GM21576 (cell line): Measurements from ENCODE around the gene SHROOM1.
"Not testable (repeated sequence)": the region's sequence is repeated elsewhere in the genome, so short reads cannot be mapped to it uniquely, and the experiment has no call there.

Source experiments
- ATAC-seq: cut with Tn5 transposase; IDR thresholded peaks from one replicate; pipeline ENCODE4 v1.9.1; 2021; ENCODE audit warnings: mild to moderate bottlenecking, moderate library complexity; ENCODE audit not compliant: unreplicated experiment

Gene SHROOM1

DNA sequence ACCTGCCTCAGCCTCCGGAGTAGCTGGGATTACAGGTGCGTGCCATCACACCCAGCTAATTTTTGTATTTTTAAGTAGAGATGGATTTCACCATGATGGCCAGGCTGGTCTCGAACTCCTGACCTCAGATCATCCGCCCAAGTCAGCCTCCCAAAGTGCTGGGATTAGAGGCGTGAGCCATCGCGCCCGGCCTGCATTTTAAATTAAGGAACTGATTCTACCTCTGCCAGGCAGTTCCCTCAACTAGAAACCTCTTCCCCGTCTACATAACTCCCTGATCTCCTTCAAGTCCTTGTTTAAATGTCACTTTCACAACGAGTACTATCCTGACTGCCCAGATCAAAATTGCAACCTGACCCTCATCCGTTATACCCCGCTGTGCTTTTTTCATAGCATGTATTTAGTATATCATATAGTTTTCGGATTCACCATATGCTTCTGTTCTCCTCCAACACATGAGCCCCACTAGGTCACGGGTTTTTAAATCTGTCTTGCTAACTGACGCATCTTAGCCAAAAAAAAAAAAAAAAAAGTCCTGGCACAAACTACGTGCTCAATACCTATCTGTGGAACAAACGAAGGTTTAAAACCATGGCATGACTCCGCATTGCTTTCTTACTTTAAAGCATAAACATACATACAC is 18.2 kb downstream of the SHROOM1 start:
- ATAC-seq: no peak

- no peak for ATAC-seq
Observed at GRCh38 chr5:132810605-132811004, 19.8 kb downstream of the SHROOM1 start.

- ATAC-seq: no peak
Observed at GRCh38 chr5:132808866-132809265, 21.6 kb downstream of the SHROOM1 start.

DNA sequence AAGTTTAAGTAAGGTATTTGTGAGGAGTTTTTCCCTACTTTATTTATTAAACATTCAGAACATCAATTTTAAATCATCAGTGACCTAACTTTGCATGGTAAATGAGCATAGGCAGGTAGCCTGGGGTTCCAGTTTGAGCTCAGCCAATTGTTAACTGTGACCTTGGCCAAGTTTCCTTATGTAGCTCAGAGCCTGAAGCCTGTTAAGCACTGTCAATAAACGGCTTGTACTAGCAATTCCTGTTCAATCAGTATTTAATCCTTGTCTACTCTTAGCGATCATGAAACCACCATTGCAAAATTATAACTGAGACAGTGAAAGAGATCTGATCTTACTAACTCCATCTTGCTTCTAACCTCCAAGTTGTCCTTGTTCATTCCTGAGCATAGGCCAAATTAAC is 22.0 kb downstream of the SHROOM1 start:
- no peak for ATAC-seq

DNA sequence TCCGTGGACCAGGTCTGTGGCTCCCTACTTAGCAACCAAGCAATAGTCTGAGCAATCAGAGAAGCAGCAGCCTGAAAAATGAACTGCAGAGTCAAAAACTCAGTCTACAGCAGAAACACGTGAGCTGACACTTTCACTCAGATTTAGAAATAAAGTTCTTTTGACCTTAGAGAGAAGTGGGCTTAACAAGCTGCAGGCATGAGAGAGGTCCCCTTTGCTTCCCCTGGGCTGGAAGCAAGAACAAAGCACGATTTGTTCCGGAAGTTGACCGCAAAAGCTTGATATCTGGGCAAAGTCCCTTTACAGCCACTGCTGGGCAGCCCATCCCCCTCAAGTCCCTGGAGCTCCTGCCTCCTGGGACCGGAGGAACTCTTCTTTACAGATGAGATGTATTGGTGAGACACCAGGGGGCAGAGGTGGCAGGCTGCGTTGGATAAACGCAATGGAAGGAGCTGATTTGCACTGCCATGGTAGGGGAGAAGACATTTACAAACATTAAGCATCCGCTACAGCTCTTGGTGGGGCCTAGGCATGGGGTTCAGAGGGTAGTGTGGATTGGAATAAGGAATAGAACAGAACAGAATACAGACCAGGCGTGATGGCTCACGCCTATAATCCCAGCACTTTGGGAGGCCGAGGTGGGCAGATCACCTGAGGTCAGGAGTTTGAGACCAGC is 23.1 kb downstream of the SHROOM1 start:
- ATAC-seq: no peak

GRCh38 chr5:132806804-132807162 is 23.7 kb downstream of the SHROOM1 start:
- not testable (repeated sequence) for ATAC-seq

DNA sequence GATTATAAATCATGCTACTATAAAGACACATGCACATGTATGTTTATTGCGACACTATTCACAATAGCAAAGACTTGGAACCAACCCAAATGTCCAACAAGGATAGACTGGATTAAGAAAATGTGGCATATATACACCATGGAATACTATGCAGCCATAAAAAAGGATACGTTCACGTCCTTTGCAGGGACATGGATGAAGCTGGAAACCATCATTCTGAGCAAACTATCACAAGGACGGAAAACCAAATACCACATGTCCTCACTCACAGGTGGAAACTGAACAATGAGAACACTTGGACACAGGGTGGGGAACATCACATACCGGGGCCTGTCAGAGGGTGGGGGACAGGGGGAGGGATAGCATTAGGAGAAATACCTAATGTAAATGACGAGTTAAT is 24.6 kb downstream of the SHROOM1 start:
- not testable (repeated sequence) for ATAC-seq

DNA sequence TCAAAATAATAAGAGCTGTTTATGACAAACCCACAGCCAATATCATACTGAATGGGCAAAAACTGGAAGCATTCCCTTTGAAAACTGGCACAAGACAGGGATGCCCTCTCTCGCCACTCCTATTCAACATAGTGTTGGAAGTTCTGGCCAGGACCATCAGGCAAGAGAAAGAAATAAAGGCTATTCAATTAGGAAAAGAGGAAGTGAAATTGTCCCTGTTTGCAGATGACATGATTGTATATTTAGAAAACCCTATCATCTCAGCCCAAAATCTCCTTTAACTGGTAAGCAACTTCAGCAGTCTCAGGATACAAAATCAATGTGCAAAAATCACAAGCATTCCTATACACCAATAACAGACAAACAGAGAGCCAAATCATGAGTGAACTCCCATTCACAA is 26.2 kb downstream of the SHROOM1 start:
- ATAC-seq: not testable (repeated sequence)

DNA sequence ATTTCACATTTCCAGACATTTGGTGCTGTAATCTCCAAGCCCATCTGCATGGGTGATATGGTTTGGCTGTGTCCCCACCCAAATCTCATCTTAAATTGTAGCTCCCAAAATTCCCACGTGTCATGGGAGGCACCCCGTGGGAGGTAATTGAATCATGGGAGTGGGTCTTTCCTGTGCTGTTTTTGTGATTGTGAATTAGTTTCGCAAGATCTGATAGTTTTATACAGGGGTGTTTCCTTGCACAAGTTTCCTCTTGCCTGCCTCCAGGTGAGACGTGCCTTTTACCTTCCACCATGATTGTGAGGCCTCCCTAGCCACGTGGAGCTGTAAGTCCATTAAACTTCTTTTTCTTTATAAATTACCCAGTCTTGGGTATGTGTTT is 27.8 kb downstream of the SHROOM1 start:
- not testable (repeated sequence) for ATAC-seq

- ATAC-seq: no peak
Observed at GRCh38 chr5:132802044-132802684, 28.3 kb downstream of the SHROOM1 start.

GRCh38 chr5:132800545-132800944 is 29.9 kb downstream of the SHROOM1 start:
- no peak for ATAC-seq

- no peak for ATAC-seq
Observed at GRCh38 chr5:132799392-132799791, 31.1 kb downstream of the SHROOM1 start.

DNA sequence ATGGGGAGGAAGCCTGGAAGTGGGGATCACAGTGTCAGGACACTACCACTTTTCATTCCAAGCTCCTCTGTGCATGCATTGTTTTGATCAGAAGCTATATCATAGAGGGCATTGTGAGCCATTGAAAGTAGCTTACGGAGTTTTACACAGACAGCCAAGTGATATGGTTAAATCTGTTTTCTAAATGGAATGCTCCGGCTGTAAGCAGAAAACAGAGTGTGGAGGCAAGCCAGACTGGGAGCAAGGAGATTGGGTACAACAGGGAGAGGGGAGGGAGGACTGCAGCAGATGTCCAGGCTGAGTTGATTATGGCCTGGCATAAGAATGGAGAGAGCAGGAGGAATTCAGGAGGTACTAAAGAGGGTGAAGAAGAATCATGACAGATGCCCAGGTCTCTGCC is 32.8 kb downstream of the SHROOM1 start:
- no peak for ATAC-seq

- ATAC-seq: no peak
Observed at GRCh38 chr5:132791026-132791425, 39.4 kb downstream of the SHROOM1 start.

- no peak for ATAC-seq
Observed at GRCh38 chr5:132790201-132790865, 40.1 kb downstream of the SHROOM1 start.

DNA sequence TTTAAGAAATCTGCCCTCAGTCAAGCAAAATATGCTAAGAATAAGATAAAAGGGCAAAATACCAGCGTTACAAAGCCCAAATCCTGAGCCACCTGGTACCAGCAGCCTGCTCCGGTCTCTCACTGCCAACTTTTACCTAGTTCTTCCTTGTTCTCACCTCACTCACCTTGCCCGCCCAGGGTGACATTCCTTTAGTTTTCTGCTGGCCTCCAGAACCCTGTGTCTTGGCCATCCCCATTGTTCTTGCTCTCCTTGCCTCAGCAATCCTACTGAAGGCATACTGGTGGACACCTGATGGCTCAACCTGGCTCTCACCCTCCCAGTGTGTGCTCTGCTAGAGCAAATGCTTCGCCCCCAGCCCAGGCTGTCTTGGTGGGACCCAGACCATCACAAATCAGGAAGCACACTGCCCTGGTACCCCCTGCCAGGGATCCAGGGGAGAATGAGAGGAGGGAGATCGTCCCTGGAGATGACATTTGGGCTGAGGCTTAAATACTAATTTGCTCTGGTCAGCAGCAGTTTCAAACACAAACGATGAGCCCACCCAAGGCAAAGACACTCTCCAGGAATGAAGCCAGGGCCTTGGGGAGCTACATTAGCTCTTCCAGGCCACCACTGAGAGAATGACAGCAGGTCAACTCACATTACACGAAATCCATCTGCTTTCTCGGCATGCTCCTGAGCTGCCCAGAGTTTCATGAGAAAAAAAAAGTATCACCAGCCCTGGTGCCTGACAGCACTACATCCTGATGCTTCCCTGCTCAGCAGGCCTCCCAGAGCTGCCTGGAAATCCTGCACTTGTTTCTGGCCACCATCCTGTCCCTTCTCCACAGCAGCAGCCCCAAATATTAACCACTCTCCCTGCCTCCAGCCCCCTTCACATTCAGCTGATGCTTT is 41.2 kb downstream of the SHROOM1 start:
- ATAC-seq: no peak

GRCh38 chr5:132788508-132788907 is 41.9 kb downstream of the SHROOM1 start:
- no peak for ATAC-seq

GRCh38 chr5:132787076-132787475 is 43.4 kb downstream of the SHROOM1 start:
- ATAC-seq: no peak

DNA sequence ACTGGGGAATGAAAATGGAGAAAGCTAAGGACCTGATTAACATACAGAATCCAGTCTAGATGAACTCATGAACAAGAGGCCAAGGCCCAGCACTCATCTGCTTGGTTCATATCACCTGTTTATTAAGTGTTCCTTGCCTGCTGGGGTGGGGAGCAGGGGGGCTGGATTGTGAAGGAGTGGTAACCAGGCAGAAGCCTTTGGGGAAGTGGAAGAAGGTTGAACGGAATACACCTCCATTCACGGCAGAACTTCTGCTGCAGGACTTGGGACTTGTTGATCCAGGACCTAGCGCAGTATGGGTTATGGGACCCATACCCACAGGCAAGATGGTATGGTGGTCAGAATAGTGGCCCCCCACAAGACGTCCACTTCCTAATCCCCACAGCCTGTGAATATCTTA is 44.6 kb downstream of the SHROOM1 start:
- no peak for ATAC-seq

DNA sequence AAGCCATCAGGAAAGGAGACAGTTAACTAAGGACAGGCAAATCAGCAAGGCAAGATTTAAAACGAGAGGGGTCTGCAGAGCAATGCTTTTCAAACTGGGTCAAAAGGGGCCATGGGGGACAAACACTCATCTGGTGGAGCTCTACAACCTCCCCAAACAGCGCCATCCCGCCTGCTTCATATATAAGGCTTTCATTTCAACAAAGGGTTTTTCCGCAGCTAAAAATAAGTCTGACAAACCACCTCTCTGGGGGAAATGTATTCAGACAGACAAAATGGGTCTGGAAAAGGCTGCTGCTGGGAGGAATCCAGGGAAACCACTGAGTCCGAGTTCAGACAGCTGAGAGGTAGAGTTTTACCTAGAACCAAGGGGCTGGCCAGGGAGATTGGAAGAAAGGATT is 45.1 kb downstream of the SHROOM1 start:
- no peak for ATAC-seq

GRCh38 chr5:132782101-132782500 is 48.3 kb downstream of the SHROOM1 start:
- no peak for ATAC-seq
